ENCODE data around the gene TARBP1. TPM values are rescaled to one million over a fixed set of nuclear protein-coding genes. Genes with fewer than 3 reads are reported as not detected.

Gene TARBP1
- total and polyA plus RNA-seq, 2 of the 4 experiments (the other 2 are of a cell fraction), result 10.6 to 17.7 TPM

GRCh38 chr1:234355782-234356510 is 123.0 kb downstream of the TARBP1 start:
- no TSS peak for BruUV-seq (replicated peaks)
- H3K4me3 ChIP-seq (ENCODE audit: insufficient read depth, low read depth, low read length), result no peak overlapping the region
- no peak overlapping the region for H3K18ac ChIP-seq (ENCODE audit: low read depth, low read length)
- H3K4ac ChIP-seq (ENCODE audit: low read depth, low read length), result no peak overlapping the region
- no peaks in the 10 kb centered on the region for H4K20me1 ChIP-seq (ENCODE audit: insufficient read depth, low read length)
- intact Hi-C loops (cut with micrococcal nuclease) (no loop called here), dilution Hi-C loops (cut with HindIII; ENCODE audit: low sequenced_read_pairs, unreplicated experiment) (no loop called here), in situ Hi-C loops (cut with MboI; ENCODE audit: low sequenced_read_pairs) (no loop called here)
- no peak overlapping the region for H2BK5ac ChIP-seq (ENCODE audit: low read depth, low read length, poor library complexity, severe bottlenecking)
- 0 out of 2 replicates have a peak, but pooled peaks cover 2% of the 10 kb centered on the region for H3K27me3 ChIP-seq (ENCODE audit: control insufficient read depth, insufficient read depth, low read length)
- H2BK15ac ChIP-seq (ENCODE audit: low read depth, low read length), result no peak overlapping the region
- no peak overlapping the region for H4K91ac ChIP-seq (ENCODE audit: insufficient read depth, low read depth, low read length)
- H3K36me3 ChIP-seq (ENCODE audit: control insufficient read depth, insufficient read depth, low read length), result no peaks in the 10 kb centered on the region
- ATAC-seq (ENCODE audit: low read depth) (no peak), DNase-seq (no peak)
- no peak overlapping the region for H3K4me2 ChIP-seq (ENCODE audit: low read depth, low read length)
- CTCF ChIA-PET, result interaction anchor here (1.3 kb wide), 1 partner anchor 29 kb away, joined by 5 read pairs; no protein-coding TSS in a partner anchor
- no peak overlapping the region for H3K56ac ChIP-seq (ENCODE audit: extremely low read depth, insufficient read depth, low read length)
- WGBS, 2 experiments (ENCODE audit: extremely low coverage in 2 of 2, insufficient read length in 1 of 2), result no CpG with 5 or more reads among the region's 3 CpGs
- H3K4me1 ChIP-seq (ENCODE audit: control insufficient read depth, insufficient read depth, low read length), result no peaks in the 10 kb centered on the region
- no peak overlapping the region for H3K9ac ChIP-seq (ENCODE audit: low read depth, low read length)
- no peak overlapping the region for H2AK5ac ChIP-seq (ENCODE audit: low read depth, low read length)
- no peak overlapping the region for H2AFZ ChIP-seq (replicated peaks; ENCODE audit: low read length, poor library complexity)
- no peak overlapping the region for H3K23ac ChIP-seq (ENCODE audit: low read depth, low read length)
- H4K8ac ChIP-seq (ENCODE audit: low read depth in 2 of 2, low read length in 2 of 2), result no peak overlapping the region
- H4K5ac ChIP-seq (ENCODE audit: low read depth, low read length), result no peak overlapping the region
- H3K79me1 ChIP-seq (ENCODE audit: low read depth in 1 of 2, low read length in 2 of 2), result no peaks in the 10 kb centered on the region
- no peak overlapping the region for H3K27ac ChIP-seq (ENCODE audit: insufficient read depth, low read length)
- H3K9me1 ChIP-seq (ENCODE audit: insufficient read depth, low read length), result no peaks in the 10 kb centered on the region
- no peaks in the 10 kb centered on the region for H3K9me3 ChIP-seq (ENCODE audit: control insufficient read depth, insufficient read depth, low read length)
- no peak overlapping the region for H2BK120ac ChIP-seq (ENCODE audit: low read depth, low read length)
- TF ChIP-seq BHLHE40 (IDR thresholded peaks at IDR 0.05; ENCODE audit: low read depth, low read length) (no peak), CEBPB (IDR thresholded peaks at IDR 0.05; ENCODE audit: low read depth, low read length) (no peak), POLR2A (IDR thresholded peaks at IDR 0.05; ENCODE audit: low read depth, low read length) (no peak)
- POLR2A ChIA-PET (ENCODE audit: unreplicated experiment), result no interaction called here
- H3K14ac ChIP-seq (replicated peaks; ENCODE audit: low read depth, low read length), result no peak overlapping the region
- no peak overlapping the region for H2AK9ac ChIP-seq (replicated peaks; ENCODE audit: low read depth, low read length, poor library complexity)
- no peak overlapping the region for H2BK20ac ChIP-seq (ENCODE audit: low read depth, low read length)

Measured in IMR-90 (cell line).